ENCODE data around the gene C2orf49.
A peak's percentile ranks its signal among the peaks of the same experiment; 100 is the strongest.

C2orf49 gene

DNA sequence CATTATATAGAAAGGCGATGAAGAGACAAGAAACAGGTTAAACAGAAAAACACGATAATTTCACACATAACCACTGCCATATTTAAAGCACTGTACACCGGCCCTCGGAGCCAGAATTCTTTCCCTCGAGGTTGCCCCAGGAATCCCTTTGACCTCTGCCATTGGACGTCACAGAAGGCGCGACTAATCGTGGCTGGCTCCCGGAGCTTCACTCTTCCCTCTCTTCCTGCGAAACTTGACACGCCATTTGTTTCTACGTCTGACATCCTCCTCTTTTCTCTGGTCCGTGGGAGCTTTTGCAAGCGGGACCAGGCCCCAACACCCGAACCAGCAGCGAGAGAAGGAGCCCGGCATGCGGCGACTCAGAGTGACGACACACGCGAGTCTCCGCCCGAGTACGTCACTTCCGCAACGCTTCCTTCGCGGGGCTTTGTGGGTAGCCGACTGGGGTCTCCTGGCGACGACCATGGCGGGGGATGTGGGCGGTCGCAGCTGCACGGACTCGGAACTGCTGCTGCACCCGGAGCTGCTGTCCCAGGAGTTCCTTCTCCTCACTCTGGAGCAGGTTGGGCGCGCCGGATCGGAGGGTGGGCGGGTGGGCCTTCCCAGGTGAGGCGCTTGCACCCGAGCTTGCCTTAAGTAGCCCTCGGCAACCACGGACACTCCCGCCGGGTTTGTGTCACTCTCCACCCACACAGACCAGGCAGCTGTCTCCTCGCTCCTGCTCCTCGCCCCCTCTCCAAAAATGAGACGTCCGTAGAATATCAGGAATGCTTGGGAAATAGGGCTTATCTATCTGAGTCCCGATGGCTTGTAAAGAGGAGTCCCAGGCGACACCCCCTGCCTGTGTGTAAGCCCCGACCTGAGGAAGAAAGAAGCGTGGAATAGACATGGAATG is at the start of gene C2orf49:
C2orf49 (plus strand) TSS at position 419 of the 898 bp plus-strand sequence; CDS start at position 467, 48 bp downstream.
- DNase-seq, result peak; percentile 93

DNA sequence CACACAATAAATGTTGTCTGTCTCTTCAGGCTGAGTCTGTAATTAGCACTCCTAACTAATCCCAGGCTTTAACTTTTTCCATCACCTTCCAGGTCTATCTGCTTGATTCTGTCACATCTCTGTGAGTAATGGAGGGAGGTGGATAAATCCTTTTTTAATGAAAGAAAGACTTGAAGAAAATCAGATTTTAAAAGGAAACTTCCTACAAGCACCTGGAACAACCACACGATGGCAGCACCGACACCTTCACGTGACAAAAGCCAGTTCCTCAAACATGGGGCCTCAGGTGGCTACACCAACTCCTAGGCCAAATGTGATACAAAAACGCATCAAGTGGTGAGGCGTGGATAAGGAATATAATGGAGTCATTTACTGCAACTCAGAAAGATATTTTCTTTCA is 49.6 kb upstream of the C2orf49 start:
- DNase-seq, result peak; percentile 48

DNA sequence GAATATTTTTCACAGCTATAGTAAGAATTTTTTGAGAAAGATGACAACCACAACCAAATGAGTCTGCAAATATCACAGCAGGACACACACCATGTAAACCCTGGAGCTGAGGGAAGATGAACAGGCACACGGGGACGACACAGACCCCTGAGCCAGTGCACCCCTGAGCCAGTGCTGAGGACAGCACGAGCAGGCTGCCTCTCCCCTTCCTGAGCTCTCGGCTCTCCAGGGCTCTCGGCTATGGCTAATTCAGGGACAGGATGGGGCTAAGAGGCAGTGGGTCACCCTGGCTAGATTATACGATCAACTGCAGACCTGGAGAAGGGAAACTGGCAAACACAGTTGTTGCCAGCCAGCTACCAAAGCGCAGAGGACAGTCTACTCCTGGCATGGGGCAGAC is 49.2 kb upstream of the C2orf49 start:
- DNase-seq, result no peak

DNA sequence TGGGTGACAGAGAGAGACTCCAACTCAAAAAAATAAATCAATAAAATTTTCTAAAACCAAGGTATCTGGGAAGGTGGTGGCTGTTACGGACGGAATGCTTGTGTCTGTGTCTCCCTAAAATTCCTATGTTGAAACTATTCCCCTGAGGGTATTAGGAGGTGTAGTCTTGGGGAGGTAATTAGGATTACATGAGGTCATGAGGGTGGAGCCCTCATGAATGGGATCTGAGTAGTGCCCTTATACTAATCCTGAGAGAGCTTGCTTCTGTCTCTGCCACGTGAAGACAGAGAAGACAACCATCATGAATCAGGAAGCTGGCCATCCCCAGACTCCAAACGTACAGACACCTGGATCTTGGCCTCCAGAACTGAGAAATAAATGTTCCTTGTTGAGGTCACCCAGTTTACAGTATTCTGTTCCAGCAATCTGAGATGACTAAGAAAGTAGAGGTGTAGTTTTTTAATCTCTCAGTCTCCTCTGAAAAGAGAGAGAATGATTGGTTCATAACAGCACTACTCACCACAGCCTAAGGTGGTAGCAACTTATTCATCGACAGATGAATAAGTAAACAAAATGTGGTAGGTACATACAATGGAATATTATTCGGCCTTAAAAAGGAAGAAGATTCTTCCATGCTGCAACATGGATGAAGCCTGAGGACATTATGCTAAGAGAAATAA is 46.2 kb upstream of the C2orf49 start:
- no peak for DNase-seq

DNA sequence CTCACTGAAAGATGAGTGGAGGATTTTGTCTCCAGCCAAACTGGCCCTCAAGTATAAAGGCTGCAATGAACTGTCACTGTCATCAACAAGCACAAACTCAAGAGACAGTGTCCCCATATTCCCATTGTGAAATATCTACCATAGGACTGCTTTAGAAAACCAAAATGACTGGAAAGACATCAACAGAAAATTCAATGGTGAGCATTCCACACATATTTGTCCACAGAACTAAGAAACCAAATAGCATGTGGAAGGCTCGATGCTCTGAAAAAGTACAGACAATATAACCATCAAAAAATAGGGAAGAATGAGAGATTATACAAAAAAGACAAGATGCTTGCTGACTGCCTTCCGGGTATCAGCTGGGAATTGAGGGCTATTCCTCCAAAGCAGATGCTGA is 45.4 kb upstream of the C2orf49 start:
- no peak for DNase-seq

DNA sequence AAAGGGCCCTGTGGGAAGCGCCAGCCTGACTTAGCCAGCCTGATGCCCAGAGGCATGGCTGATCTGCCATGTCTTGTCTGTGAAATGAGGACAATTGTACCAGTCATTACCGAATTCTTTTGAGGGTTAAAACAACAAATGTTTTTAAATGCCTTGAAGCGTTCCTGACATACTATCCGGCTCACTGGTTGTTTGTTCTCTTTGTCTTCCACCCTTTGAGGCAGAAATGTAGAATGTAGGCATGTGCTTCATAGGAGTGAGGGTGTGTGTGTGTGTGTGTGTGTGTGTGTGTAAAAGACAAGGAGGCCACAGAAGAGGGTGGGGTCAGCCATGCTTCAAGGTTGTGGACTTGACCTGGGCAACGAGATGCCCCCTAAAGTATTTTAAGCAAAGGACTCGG is 43.3 kb upstream of the C2orf49 start:
- DNase-seq, result no peak

DNA sequence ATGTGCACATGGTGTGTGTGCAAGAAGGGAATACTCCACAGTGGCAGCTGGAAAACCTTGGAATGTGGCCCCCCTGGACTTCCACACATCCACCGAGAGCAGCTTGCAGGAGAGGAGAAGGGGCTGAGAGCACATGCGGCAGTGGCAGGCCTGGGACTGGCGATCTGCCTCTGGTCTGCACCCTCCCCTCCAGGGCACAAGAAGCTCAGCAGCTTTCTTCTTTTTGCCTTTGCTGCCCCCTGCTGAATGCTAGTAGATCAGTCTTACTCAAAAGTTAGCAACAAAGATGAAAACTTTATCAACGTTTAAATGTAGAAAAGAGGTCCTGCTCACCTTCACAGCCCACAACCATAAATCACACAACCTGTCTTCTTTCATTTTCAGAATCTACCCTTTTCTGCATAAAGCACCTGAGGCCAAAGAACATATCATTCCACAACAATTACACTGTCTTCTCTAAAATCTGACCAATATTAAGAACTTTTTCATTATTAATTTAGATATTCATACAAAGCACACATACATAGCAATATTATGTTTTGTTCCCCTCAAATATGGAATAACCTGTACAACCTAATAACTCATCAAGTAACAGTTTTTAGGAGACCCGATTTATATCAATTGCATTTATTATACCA is 42.4 kb upstream of the C2orf49 start:
- peak; percentile 25 for DNase-seq

DNA sequence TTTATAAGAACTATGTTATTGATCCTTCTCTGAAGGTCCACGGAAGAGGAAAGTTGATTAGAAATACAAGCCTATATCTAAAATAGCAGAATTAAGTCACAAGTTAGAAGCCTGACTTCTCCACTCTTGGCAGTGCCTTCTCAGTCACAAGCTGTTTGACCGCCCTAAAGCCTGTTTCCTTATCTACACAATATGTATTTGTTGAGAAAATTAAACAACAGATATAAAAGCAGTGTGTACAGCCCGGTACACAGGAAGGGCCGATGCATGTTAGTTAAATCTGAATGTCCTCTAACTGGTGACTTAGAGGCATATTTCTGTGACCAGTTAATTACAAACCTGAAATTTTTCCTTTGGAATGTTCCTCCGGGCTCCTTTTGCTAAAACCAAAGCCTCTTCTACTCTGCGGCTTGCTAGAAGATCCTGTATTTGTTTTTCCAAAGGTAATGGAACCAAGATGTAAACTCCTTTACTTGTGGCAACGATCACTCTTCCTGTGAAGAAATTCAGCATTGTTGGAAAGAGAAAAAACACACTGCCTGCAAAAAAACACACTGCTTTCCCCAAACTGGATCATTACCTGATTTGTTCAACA is 41.2 kb upstream of the C2orf49 start:
- DNase-seq, result no peak

DNA sequence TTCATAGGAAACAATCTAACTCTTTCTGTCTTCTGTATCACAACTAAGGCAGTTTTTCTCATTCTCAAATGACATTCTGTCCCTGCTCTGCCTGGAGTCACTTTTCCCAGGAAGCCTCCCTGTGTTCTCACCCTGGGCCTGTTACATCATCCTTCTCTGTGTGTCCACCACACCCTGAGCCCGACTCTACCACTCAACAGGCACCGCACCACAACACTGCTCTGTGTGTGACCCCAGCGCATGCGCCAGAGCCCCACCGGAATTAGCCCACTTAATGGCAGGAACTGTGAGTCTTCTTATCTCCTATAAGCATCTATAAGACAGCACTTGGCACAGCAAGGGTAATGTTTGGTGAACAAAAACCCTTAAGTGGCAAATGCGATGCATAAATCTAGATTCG is 40.1 kb upstream of the C2orf49 start:
- no peak for DNase-seq

DNA sequence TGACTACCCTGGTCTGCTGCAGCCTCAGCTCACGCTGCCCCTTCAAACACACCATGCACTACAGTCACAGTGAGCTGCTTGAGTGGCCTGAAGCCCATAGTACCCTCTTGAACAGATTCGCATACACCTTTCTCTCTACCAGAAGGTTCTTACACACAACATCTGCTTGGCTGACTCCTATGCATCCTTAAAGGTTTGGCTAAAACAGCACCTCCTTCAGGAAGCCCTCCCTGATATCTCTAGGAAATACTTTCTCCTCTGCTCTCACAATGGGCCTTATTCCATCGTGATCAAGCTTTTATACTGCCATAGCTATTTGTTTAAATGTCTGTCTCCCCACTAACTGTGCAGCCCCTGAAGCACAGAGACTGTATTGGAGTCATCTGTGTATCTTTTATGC is 39.3 kb upstream of the C2orf49 start:
- DNase-seq, result no peak

DNA sequence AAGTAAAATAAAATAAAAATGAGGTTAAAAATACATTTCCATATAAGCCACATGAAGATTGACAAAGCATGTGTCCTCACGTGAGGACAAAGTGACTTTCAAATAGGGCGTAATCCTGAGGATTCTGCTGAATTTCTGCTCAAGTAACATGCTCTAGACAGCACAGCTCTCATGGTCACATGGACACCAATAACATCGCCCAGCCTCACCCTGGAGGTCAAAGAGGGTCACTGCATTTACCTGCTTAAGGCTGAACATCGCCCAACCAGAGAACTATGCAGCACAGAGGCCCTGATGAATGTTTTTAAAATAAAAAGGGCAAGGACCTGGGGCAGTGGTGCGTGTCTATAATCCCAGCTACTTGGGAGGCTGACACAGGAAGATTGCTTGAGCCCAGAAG is 38.0 kb upstream of the C2orf49 start:
- DNase-seq, result no peak

DNA sequence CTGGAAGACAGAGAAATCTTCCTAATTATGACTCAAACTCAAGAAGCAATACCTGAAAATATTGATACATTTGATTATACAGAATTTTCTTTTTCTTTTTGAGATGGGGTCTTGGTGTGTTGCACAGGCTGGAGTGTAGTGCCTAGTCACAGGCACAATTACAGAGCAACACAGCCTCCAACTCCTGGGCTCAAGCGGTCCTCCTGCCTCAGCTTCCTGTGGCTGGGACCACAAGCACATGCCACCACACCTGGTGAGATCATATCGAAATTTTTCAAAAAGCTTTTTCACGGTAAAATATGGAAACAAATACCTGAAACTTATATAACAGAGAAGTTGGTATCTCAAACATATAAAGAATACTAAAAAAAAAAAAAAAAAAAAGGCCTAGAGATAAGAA is 35.7 kb upstream of the C2orf49 start:
- no peak for DNase-seq

DNA sequence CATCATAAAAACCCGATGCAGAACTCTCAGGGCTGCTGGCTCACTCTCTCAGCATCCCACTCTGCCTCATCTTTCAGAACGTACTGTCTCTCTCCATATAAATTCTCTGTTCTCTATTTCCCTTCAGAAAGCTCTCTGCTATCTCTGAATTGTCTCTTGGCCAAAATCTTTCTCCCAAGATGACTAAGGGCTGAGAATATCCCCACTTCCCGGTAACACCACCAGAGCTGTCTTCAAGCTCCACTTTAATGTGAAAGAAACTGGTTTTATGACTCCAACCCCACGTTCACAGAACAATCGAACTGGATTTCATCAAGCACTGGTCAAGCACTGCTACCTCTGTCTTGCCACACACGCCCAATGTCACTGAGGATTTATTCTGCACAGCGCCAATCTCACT is 30.2 kb upstream of the C2orf49 start:
- DNase-seq, result no peak

DNA sequence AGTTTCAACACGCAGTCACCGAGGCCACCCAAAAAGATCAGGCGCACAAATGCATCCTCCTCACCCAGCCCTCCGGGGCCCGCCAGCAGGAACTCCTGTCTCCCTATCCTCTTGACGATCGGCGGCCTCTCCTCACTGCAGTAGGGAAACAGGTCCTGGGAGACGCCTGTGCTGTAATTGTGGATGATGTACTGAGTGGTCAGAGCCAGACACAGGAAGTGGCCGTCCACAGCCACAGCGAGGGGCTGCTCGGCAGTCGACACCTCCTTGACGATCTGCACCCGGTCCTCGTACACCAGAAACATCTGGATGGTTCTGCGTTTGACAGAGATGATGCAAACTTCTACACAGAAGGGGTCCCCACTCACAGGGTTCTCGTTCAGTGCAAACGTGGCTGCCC is 29.8 kb upstream of the C2orf49 start:
- no peak for DNase-seq

DNA sequence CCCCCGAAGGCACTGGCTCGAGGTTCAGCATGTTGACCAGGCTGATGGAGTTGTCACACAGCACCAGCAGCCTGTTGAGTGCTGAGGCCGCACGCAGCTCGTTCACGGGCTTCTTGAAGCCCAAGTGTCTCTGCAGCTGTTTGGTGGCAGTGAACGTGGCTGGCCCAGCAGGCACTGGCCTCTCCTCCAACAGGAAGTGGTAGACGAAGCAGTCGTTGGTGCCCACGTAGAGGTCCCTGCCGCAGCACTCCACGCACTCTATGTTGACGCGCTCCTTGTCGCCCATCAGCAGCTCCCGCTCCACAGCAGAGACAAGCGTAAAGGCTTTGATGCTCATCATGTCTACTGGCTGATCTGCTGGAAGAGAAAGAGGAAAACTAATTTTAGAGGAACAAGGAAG is 29.4 kb upstream of the C2orf49 start:
- DNase-seq, result no peak

DNA sequence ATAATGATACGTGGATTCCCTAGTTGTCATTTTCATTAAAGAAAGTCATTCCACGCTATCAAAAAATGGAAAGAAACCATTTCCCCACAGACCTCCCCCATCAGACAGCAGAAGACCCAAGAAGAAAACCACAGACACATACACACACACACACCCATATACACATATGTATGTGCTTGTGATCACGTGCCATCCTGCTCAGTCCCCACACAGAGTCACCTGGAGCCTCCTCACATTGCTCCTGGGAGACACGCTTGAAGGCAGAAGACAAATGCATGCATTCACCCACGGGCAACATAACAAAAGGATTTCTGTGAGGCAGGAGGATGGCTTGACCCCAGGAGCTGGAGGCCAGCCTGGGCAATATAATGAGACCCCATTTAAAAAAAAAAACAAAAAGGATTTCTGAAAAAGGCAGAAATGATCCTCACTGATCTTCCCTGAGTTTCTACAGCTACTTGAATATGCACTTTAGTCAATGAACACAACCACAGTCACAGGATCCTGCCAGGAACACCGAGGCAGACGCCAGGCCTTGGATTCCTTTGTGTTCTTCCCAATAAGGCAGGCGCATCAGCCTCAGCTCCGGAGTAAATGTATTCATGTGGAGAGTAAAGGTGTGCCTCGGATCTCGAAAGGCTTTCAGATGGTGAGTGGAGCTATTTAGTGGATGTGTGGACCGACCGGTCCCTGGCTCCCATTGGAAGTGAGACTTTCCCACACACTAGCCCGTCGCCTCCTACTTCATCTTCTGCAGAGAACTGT is 28.8 kb upstream of the C2orf49 start:
- no peak for DNase-seq

DNA sequence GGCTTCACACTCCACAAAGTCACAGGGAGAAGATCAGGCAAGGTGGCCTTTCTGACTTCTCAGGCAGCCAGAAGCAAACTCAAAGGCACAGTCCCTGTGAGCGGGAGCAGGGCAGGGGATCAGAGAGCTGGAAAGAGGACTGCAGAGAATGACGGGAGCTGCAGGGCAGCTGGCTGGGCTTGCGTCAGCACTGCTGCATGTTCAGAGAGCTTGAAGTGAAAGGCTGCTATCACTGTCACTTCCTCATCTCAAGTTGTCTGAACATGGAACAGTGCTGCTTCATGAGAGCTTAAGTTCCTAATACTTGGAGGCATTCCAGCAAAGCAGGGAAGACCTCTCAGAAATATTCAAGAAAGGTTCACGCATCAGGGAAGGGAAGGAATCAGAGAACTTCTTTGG is 28.2 kb upstream of the C2orf49 start:
- no peak for DNase-seq

DNA sequence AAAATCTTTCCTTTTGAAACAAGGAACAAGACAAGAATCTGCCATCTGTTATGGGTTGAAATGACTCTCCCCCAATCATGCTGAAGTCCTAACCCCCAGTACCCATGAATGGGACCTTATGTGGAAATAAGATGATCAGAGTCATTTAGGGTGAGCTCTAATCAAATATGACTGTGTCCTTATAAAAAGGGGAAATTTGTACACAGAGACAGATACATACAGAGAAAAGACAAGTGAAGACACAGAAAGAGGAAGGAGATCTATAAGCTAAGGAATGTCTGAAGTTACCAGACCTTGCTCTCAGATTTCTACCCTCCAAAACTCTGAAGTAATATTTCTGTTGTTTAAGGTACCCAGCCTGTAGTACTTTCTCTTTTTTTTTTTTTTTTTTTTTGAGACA is 23.5 kb upstream of the C2orf49 start:
- DNase-seq, result no peak

DNA sequence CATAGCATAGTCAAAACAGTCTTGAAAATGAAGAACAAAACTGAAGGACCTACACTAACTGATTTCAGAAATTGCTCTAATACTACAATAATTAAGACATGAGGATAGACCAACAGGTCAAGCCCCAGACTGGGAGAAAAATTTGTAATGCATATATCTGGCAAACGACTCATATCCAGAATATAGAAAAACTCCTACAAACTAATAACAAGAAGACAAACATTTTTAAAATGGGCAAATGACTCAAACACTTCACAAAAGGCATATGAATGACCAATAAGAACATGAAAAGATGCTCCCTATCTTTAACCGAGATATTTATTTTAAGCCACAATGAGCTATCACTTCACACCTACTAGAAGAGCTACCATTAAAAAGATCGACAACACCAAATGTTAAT is 22.0 kb upstream of the C2orf49 start:
- DNase-seq, result no peak

DNA sequence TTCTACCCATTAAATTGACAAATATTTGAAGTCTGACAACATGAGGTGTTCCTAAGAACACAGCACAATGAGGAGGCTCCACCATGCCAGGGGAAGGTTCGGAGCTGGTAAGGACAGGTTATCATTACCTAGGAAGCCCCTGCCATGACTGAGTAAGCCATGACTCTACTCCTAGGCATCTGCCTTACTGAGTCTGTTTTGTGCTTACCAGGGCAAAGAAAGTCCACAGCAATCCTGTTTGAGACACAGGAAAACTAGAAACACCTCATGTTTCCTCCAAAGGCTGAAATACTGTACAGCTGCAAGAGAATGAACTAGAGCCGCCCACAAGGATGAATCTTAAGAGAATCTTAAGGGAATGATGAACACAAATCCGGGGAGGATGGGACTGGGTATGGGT is 19.4 kb upstream of the C2orf49 start:
- no peak for DNase-seq

DNA sequence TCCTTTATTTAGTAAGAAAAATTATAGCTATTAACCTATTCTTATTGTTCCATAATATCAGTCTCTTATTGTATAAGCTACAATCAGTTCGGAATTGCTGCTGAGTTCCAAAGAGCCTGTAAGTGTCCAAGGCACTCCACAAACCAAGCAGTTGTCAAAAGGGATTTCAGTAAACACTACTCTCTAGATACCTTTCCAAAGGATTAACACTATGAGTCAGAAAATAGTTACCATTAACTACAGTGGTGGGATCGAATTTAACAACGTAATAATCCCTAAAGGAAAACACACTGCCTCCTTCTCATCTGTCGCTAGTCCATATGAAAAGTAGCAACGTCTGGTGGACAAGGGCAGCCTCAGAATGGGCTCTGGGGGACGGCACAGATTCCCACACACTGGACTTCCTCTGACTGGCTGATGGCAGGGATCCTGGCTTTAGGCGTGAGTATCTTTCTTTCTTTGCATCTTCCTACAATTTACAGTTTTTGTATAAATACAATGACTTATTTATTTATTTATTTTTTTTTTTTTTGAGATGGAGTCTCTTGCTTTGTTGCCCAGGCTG is 16.6 kb upstream of the C2orf49 start:
- no peak for DNase-seq

DNA sequence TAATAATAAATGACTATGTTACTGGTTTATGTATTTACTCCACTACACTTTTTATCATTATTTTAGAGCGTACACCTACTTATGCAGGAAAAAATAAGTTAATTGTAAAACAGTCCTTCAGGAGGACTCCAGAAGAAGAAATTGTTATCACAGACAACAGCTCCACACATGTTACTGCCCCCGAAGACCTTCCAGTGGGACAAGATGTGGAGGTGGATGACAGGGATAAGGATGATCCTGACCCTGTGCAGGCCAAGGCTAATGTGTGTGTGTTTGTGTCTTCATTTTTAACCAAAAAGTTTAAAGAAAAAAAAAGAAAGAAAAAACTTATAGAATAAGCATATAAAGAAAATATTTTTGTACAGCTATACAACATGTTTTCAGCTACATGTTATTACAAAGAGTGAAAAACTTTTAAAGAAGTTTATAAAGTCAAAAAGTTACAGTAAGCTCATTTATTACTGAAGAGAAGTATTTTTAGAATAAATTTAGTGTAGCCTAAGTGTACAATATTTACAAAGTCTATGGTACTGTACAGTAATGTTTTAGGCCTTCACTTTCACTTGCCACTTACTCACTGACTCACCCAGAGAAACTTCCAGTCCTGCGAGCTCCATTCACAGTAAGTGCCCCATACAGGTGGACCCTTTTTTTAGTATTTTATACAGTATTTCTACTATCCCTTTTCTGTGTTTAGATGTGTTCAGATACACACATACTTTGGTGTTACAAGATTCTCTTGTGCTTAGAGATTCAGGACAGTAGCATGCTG is 15.3 kb upstream of the C2orf49 start:
- no peak for DNase-seq
